HG02798 (cell line): Measurements from ENCODE around the gene BRCC3.

ENCODE experiments used
- ATAC-seq: cut with Tn5 transposase; IDR thresholded peaks from one replicate; pipeline ENCODE4 v1.9.1; 2021; ENCODE audit warnings: mild to moderate bottlenecking; ENCODE audit not compliant: unreplicated experiment, poor library complexity

BRCC3 gene

DNA sequence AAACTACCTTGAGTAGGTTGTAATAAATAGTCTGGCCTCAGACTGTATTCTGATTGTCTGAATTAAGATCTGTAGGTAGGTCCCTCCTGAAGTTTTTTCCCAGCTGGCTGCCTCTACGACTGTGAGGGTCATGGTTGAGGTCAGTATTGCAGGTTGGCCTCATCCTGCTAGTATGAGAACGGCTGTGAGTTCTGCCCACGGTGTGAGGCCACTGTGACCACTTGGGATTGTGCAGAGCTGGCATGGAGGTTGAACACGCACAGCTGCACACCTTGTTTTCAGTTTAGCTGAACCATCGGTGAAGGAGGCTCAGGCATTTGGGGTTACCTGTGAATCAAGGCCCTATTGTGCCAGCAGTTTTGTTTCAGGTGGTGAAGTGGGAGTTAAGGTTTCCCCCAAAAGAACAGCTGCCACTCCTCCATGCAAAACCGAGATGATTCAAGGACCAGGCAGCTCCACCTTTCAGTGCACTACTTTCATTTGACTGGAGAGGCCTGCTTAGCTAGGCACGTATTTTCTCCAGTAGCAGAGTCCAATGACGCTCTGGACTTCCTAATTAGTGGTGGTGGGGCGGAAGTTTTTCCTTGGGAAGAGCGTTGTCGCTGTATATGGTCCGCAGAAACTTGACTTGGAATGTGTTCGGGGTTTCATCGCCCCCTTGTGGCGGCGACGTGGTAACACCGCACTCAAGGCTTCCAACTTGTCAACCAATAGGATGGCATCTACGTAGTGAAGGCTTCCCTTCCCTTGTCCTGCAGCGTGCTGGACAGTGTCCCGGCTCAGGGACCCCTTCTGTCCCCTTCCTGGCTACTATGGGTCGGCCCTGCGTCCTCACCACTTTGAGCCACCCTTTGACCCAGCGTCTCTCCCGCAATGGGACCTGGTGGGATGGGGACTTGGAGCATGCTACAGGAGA is 14.2 kb upstream of the BRCC3 start:
- peak; percentile 76 for ATAC-seq

GRCh38 chrX:155061760-155062159 is 9.5 kb upstream of the BRCC3 start:
- ATAC-seq, result no peak

DNA sequence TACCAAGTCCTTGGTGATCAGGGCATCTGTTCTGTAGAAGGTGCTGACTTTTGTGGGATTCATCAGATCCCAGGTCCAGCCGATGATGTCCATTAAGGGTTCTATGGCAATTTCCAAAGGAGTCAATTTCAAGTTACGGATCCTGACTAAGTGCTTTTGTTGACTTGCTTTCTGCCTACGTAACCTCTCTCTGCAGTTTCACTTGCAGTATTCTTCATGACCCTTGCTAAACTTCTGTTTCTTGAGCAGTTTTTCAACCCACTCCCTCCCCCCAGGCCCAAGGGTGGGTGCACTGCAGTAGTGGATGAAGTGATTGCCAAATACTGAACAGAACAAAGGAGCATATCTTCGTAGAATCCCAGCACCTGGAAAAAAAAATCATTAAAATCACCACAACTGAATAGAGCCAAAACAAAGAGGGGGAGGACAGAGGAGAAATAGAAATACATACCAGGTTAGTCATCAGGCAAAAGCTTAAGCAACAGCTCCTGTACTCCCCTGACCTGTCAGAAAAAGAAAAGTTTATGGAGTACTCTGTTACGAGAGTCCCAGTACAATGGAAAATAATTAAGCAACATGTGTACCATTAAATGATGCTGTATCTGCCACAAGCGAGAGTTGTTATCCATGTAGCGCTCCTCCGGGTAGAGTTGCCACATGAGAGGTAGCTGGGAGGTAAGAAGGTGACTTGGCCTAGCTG is 6.1 kb upstream of the BRCC3 start:
- no peak for ATAC-seq

GRCh38 chrX:155068165-155068564 is 3.1 kb upstream of the BRCC3 start:
- ATAC-seq, result no peak

DNA sequence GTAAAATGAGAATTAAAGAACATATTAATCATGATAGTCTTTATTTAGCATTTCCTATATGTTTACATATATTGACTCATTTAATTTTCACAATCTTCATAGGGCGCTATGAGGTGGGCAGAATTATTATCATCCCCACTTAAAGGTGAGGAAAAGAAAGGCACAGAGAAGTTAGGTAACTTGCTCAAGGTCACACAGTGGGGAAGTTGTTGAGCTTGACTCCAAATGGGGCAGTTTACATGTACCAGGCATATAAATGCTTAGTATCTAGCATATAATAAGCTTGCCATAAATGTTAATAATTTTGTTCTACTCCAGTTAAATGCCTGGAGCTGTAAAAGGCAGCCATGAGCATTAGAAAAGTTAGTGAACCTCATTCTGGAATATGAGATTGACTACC is 1.9 kb upstream of the BRCC3 start:
- no peak for ATAC-seq

DNA sequence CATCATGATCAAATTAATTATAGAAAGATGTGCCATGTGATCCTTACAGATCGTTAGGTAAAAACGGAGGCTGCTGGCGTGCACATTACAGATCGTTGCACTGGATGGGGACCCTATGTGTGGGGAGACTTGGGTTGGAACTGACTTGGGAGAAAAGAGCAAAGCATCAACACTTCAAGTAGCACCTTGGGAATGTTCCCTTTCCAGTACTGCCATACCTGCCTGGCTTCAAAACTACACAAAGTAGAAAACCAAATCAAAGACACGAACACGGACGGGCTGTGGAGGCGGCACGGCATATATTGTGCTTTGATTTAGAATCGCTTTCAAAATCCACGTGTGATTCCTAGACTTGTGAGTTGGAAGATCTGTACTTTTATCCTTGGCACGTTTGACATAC is 1.3 kb upstream of the BRCC3 start:
- ATAC-seq, result no peak

GRCh38 chrX:155070663-155070974 is 689 bp upstream of the BRCC3 start:
- peak; percentile 29 for ATAC-seq

- no peak for ATAC-seq
Measured at GRCh38 chrX:155071694-155072280, 479 bp downstream of the BRCC3 start.

- ATAC-seq, result no peak
Measured at GRCh38 chrX:155086202-155086840, 15.0 kb downstream of the BRCC3 start.

DNA sequence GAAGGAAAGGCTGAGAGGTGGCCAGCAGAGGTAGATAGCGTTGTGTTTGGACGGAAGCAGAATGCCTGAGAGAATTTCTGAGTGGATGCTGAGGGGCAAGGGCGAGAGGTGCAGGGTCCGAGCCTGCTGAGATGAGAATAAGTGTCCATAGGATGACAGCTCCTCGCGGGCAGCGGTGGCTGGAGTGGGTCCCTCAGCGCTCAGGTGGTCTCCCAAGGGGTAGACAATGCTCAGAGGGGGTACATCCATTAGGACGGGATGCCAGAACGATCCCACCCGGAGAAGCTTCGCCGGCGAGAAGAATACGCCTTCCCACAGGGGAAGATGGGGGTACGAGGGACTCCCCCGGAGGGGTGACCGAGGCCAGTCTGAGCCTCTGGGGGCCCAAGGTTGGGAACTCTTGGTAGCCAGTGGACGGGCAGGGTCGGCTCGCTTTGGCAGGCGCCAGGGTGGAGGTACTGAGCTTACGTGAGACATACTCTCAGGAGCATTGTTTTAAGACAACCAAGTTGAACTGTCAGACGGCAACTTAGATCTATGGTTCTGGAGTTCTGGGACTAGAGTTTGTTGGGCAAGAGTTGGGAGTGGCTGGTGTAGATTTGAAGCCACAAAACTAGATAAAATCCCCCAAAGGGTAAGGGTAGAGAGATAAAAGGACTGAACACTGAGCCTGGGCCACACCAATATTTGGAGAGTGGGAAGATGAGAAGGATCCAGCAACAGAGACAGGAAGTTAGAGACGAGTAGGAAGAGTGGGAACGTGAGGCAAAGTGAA is 15.8 kb downstream of the BRCC3 start:
- no peak for ATAC-seq

DNA sequence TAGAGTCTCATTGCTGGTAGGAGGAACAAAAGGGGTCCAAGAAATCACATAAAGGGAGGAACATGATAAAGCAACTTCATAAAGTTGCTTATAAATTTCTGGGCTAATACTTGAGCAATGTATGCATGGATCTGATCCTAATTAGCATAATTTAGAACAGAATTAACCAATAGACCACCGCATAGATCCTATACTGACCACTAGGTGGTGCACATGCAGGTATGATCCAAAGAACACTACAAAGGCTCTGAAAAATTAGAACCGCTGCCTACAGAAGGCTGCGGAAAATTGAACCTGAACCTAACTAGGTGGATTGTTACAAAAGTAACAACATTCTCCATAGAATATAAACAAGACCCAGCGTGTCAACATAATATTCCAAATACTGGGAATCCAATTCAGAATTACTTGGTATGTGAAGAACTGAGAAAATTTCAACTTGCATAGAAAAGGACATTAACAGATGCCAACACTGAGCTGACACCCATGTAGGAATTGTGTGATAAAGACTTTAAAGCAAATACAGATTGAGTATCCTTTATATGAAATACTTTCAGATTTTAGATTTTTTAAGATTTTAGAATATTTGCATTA is 23.3 kb downstream of the BRCC3 start:
- ATAC-seq, result no peak

DNA sequence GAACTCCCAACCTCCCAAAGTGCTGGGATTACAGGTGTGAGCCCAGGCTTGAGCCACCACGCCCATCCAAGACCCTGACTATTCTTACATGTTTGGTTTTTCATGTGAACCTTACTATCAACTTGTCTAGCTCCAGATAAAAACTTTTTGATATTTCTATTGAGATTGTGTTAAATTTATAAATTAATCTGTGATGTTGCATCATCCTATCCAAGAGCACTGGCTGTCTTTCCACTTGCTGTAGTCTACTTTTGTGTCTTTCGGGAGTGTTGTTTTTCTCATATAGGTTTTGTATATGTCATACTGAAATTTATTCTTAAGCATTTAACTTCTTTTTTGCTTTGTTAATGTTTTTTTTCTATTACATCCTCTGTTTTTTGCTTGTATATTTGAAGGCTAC is 34.6 kb downstream of the BRCC3 start:
- ATAC-seq, result no peak

- no peak for ATAC-seq
Measured at GRCh38 chrX:155108427-155108826, 37.1 kb downstream of the BRCC3 start.

DNA sequence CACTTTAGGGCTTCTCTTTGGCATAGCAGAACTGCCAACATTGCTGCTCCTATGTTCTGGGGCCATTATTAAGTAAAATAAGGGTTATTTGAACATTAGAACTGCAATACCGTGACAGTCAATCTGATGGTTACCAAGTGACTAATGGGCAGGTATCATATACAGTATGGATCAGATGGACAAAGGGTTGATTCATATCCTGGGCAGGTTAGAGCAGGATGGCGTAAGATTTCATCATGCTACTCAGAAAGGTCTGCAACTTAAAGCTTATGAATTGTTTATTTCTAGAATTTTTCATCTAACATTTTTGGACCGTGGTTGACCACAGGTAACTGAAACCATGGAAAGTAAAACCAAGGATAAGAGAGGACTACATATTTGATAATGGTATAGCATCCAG is 40.9 kb downstream of the BRCC3 start:
- ATAC-seq, result no peak

- ATAC-seq, result no peak
Measured at GRCh38 chrX:155113097-155113496, 41.8 kb downstream of the BRCC3 start.

DNA sequence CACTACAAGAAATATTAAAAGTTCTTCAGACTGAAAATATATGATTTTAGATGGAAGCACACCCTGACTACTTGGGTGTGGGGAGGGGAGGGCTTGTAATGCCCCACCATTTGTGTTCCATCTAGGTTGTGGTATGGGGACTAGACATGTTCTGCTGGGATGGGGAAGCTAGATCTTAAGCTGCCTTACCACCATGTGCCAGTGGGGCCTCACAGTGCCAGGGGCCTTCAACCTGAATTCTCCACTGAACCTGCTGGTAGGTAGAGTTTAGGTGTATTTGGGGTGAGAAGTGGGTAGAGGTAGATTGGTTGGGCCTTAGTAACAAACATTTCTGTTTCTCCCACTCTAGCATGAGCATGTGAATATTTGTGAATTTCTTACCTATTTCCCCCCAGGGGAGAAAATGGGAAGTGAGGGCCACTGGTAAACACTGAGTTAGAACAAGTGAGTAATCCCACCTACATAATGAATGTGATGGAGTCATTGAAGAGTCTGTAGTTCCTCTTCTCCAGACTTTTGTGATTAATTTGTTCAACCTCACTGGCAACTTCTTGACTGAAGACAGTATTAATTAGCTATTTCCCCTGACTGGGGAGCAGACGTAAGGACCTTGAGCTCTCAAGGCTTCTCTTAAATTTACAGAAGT is 44.0 kb downstream of the BRCC3 start:
- no peak for ATAC-seq

DNA sequence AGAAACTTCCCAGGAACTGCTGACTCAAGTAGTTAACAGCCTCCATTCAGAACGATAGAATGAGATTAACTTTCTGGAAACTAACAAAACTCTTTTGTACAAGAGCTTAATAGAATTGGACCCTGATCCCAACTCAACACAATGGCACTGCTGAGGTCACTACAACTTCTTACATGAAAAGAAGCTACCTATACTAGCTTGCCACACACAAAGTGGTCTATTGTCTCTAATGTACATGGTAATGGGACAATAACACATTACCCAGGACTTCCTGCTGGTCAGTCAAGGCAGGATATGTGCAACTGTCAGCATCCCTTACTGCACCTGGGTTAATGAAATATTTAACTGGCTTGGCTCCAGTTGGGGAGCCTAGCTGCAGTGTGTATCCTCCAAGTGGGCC is 56.2 kb downstream of the BRCC3 start:
- no peak for ATAC-seq

DNA sequence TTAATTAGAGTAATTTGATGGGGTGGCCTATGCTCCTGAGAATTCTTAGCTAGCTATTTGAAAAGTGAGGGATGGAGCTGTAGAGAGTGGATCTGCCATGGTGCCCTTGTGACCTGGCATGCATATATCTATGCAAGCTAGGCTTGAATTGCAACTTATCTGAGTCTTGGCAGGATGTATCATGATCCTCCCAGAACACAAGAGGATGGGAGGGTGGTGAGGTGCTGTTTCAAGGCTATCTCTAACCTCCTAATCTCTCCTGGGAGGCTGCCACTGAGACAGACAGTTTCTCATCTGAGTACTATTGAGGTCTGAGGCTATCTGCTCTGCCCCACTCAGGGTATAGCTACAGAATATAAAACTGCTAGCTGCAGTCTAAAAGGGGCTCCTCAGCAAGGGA is 56.6 kb downstream of the BRCC3 start:
- ATAC-seq, result no peak

GRCh38 chrX:155132110-155132509 is 60.8 kb downstream of the BRCC3 start:
- no peak for ATAC-seq
